ENCODE results near the gene ATG4D.

ATG4D gene

DNA sequence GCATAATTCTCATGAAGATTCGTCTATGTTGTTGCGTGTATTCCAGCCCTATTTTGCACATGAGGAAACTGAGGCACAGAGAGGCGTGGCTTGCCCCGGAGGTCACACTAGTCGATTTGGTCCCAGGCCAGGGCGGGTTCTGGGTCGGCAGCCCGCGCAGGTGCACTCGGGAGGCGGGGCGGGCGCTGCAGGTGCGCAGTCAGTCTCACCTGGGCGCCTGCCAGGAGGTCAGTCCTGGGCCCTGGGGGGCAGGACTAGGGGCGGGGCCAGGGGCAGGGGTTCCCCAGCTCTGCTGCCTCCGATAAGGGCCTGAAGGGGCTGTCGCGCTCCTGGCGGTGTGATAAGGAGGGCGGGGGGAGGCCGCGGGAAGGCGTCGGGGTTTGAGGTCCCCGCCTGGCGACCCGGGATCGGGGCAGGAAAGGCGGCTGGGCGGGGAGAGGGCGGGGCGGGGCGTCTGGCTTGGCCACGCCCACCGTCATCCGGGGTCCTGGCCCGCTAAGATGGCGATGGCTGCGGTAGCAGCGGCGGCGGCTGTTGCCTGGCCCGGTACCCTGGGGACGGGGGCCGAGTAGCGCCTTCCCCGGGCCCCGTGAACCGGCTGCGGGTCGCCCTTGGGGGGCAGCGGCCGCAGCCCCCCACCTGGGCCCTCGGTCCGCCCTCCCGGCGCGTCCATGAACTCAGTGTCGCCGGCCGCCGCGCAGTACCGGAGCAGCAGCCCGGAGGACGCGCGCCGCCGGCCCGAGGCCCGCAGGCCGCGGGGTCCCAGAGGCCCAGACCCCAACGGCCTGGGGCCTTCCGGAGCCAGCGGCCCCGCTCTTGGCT, at the start of gene ATG4D:
TSS of gene ATG4D (plus strand) at position 485 of the 822 bp plus-strand sequence. CDS start at position 672, 187 bp downstream.
- in situ Hi-C loops (cut with HindIII; ENCODE audit: low sequenced_read_pairs), result no loop called here

DNA sequence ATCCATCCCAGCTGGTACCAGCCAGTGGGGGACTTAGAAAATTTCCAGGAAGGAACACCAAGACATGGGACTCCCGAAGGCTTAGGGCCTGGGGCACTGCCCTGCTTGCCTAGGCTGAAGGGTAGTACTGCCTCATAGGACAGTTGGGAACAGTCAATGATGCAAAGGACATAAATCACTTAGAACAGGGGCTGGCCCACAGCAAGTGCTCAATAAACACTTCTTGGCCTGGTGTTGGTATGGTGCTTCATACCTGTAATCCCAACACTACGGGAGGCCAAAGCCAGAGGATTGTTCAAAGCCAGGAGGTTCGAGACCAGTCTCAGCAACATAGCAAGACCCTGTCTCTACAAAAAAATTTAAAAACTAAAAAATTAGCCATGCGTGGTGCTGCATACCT, 46.3 kb upstream of the ATG4D start:
- in situ Hi-C loops (cut with HindIII; ENCODE audit: low sequenced_read_pairs), result no loop called here

DNA sequence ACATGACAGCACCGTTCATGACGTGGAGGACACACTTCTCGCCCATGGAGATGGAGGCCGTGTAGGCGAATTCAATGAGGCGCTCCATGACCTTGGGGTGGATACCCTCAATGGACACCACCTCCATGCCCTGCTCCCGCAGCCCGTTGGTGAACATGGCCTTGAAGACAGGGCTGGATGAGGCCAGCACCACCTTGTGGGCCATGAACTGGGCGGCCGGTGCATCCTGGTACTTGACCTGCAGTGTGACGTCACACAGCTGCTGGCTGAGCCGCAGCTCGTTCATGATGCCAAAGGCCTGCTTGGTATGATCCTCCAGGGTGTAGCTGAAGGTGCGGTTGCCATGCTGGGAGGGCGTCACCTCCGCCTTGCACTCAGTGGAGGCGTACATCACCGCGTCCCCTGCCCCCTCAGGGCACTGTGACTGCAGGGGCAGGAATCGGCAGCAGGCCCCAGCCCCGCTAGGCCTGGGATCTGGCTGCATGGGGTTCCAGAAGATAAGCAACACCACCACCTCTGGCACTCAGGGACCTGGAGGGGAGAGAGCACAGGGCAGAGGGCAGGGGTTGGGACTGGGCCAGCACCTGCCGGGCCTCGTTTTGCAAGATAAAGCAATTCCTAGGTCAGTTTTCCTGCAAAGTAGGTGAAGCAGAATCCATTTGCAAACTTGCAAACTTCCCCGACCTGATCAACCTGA, 44.0 kb upstream of the ATG4D start:
- in situ Hi-C loops (cut with HindIII; ENCODE audit: low sequenced_read_pairs), result no loop called here

DNA sequence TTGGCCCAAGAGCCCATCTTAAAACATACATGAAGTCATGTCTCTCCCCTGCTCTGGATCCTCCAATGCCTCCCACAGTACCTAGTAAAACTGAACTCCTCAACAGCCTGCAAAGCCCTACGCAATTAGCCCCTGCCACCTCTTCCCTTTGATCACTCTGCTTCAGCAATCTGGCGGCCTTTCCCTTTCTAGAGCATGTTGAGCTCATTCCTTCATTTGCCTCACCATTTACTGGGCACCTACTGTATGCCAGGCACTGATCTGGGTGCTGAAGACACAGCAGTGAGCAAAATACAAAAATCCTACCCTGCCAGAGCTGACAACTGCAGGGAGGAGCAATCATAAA, 43.5 kb upstream of the ATG4D start:
- in situ Hi-C loops (cut with HindIII; ENCODE audit: low sequenced_read_pairs), result no loop called here

DNA sequence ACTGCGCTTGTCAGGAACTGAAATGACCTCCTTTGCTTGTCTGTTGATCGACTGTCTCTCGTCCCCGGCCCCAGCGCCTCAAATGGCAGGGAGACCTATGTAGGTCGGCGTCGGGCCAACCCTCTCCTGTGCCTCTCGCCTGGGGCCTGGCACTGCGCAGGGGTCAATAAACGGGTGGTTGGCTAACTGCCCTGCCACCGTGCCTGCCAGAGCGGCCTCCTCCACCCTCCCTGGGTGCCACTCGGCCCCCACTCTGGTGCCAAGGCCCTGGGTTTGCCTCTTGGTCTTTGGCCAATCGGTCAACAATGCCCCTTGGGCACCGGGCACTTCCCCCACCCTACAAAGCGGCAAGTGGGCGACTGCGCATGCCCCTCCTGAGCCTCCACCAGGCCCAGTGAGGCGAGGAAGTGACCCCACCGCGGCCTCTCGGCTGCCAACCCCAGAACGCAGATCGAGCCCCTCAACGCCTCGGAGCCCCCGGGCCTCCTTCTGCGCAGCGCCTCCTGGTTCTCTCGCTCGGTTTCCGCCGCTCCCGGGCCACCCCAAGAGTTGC, 41.7 kb upstream of the ATG4D start:
- in situ Hi-C loops (cut with HindIII; ENCODE audit: low sequenced_read_pairs), result no loop called here

DNA sequence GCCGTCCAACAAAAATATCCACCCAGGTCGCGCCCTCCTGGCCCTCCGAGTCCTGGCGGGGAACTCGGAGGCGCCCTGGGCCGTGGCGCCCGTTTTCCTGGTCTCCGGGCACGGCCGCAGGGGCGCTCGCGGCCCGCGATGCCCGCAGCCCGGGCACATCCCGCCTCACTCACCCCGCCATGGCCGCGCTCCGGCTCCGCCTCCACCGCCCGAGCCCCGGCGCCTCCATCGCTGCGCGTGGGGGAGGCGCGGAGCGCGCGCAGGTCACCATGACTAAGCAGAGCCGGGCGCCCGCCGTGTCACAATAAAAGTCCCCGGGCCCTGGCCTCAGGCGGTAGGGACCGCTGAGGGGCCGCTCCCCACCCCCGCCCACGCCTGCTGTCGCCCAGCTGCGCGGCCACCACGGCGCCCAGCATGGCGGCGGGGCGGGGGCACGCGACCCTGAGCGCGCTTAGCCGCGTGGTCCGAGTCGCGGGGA, 41.1 kb upstream of the ATG4D start:
- in situ Hi-C loops (cut with HindIII; ENCODE audit: low sequenced_read_pairs), result no loop called here

DNA sequence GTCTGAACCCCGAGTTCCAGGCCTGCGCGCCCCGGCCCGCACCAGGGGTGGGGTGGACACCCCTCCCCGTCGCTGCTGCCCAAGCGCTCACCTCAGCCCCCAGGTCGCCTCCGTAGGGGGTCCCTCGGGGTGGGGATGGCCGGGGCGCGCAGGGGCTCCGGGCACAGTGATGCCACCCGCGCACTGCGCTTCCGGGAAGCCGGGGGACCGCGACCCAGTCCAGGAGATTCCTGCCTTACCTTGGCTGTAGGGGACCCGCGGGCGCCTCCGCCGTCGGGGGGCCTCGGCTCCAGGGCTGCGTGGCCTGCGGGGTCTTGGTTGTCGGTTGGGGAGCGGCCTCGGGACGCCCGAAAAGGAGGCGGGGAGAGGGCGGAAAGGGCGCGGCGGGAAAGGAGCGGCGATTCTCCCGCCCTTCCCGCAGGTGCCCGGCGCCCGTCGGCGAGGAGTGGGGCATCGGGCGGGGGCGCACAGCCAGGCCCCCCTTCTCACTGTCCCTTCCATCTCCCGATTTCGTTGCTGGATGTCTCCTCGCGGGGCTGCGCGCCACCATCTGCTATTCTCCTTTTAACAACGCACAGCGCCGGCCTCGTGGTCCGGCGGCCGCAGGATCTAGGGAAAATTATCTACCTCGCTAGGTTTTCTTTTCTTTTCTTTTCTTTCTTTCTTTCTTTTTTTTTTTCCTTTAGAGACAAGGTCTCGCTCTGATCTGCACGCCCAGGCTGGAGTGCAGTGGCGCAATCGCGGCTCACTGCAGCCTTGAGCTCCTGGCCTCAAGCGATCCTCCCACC, 40.5 kb upstream of the ATG4D start, which contains the start of gene KEAP1:
TSS of gene KEAP1 (minus strand) at position 355 of the 788 bp plus-strand sequence. CDS start 3,323 bp downstream, outside the sequence.
- in situ Hi-C loops (cut with HindIII; ENCODE audit: low sequenced_read_pairs), result no loop called here

DNA sequence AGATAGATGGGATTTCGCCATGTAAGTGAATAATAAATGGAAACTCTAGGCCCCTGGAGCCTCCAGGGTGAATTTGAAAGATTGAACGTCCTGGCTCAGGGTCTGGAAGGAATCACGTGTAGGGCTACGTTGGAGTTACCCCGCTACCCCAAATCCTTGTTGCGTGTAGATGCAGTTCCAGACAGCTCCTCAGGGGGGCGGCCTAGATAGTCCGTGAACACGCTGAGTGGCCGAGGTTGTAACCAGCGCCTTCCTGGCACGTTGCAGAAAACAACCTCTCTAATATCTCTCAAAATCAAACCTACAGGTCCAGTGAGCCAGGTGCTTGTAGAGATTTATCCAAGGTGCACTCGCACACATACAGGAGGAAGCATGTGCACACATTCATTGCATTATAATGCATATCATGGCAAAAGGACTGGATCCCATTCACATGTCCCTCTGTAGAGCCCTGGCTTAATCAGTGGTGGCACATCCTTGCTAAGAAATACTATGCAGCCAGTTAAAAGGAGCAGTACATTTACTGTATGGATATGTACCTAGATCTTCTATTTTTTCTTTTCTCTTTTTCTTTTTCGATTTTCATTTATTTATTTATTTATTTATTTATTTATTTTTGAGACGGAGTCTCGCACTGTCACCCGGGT, 38.0 kb upstream of the ATG4D start:
- in situ Hi-C loops (cut with HindIII; ENCODE audit: low sequenced_read_pairs), result no loop called here

DNA sequence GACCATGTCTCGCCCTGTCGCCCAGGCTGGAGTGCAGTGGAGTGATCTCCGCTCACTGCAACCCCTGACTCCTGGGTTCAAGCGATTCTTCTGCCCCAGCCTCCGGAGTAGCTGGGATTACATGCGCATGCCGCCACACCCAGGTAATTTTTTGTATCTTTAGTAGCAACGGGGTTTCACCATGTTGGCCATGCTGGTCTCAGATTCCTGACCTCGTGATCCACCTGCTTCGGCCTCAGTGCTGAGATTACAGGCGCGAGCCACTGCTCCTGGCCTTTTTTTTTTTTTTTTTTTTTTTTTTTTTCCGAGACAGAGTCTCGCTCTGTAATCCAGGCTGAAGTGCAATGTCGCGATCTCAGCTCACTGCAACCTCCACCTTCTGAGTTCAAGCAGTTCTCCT, 35.7 kb upstream of the ATG4D start:
- in situ Hi-C loops (cut with HindIII; ENCODE audit: low sequenced_read_pairs), result no loop called here

DNA sequence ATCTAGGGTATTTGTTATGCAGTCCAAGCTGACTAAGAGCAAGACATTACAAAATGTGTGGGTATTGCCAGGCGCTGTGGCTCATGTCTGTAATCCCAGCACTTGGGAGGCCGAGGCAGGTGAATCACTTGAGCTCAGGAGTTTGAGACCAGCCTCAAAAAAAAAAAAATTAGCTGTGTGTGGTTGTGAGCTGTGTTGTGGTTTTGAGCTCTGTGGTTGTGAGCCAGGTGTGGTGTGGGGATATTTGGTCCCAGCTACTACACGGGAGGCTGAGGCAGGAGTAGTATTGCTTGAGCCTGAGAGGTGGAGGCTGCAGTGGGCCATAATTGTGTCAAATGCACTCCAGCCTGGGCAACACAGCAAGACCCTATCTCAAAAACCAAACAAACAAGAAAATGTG, 35.0 kb upstream of the ATG4D start:
- in situ Hi-C loops (cut with HindIII; ENCODE audit: low sequenced_read_pairs), result no loop called here

DNA sequence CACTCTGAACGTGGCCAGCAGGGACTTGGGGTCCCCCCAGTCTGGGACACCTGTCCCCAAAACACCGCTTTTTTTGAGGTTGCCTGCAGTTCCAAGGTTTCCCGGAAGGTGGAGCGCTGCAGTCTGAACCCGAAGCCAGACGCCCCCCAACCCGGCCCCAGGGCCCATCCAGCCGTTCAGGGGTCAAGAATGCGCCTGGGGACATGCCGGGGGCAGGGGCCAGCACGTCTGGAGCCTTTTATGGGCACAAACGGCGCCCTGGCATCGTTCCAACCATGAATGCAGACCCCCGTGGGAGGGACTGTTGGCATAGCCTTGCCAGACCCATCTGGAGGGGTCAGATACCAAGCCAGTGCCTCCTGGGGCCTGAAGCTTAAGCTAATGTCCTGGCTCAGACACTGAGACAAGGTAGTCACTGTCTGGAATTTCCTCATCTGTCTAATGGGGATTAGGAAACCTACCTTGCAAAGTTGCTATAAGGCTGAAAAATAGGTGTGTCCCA, 33.4 kb upstream of the ATG4D start:
- in situ Hi-C loops (cut with HindIII; ENCODE audit: low sequenced_read_pairs), result loop anchor here (5.0 kb wide), 3 partner anchors 47 to 137 kb away; no protein-coding TSS in a partner anchor

DNA sequence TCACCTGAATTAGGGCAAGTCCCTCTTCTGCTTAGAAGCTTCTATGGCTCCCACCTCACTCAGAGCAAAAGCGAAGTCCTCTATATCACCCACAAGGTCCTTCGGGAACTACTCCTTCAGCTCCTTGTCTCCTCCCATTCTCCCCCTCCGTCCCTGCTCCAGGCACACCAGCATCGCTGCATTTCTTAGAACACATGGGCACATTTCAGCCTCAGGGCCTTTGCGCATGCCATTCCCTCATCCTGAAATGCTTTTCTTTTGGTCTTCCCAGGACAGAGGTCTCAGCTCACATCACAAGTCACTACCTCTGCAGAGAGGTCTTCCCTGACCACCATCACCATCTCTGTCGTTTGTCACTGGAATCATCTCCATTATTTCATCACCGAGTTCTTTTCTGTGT, 30.5 kb upstream of the ATG4D start:
- in situ Hi-C loops (cut with HindIII; ENCODE audit: low sequenced_read_pairs), result loop anchor here (5.0 kb wide), 3 partner anchors 44 to 134 kb away; no protein-coding TSS in a partner anchor

DNA sequence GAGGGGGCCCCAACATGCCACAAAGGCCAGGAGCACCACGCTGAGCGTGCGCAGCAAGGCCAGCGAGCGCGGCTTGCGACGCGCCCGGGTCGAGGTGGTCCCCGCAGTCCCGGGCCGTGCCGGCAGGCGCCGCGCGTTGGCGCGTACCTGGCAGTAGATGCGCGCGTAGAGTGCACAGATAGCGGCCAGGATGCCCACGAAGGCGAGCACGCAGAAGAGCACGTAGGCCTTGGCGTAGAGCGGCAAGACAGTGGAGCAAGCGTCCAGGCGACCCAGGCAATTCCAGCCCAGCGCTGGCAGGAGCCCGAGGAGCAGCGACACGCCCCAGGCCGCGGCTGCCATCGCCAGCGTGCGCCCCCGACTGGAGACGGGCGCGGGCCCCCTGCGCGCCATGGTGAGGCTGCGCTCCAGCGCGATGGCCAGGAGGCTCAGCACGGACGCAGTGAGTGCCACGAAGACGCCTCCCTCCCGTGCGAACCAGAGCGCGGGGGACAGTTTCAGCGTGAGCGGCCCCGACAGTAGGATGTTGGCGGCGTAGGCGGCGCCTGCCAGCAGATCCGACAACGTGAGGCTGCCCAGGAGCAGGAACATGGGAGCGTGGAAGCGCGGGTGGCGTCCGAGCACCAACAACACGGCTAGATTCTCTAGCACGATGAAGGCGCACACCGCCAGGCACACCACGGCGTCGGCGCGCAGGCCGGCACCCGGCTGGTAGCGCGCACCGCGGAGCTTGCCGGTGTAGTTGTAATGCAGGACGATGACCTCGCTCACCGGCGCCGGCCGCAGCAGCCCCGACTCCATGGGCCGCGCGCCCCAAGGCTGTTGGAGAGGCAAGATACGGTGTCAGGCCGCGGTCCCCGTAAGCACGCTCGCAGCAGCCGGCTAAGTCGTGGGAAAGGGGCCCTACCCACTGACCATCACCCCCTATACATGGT, 29.2 kb upstream of the ATG4D start:
- in situ Hi-C loops (cut with HindIII; ENCODE audit: low sequenced_read_pairs), result loop anchor here (5.0 kb wide), 3 partner anchors 43 to 133 kb away; no protein-coding TSS in a partner anchor

DNA sequence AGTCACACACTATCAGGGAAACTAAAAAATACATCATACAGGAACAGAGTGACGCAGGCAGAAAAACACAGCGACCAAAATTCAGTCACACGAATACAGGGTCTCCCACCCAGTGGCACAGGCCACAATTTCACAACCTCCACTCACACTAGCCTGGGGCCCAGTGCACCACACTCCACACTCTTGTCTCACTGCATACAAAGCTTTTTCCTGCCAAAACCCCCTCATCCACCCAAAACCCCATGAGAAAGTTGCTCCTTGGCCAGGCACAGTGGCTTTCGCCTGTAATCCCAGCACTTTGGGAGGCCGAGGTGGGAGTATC, 27.7 kb upstream of the ATG4D start:
- in situ Hi-C loops (cut with HindIII; ENCODE audit: low sequenced_read_pairs), result no loop called here

DNA sequence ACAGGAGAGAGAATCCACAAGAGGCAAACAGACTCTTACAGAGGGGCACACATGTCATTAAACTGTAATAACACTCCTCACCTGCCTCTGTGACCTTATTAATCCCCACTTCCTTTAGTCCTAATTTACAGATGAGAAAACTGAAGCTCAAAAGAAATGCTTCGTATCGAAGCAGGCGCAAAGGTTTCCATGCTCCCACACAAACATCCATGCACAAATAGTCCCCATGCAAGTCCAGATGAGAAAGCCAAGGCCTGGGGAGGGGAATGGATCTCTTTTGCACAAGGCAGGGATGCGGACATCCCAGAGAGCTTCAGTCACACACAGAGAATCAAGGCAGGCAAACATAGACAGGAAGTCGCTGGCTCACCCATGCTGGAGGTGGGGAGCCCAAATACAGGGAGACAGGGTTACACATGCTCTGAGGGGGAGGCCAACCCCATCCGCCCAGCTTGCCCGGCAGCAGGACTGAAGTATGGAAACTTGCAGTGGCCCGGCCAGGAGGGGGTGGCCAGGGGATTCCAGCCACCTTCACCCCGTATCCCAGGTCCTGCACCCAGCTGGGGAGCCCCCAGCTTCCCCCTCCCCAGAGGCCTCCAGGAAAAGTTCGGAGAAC, 26.9 kb upstream of the ATG4D start:
- in situ Hi-C loops (cut with HindIII; ENCODE audit: low sequenced_read_pairs), result no loop called here

DNA sequence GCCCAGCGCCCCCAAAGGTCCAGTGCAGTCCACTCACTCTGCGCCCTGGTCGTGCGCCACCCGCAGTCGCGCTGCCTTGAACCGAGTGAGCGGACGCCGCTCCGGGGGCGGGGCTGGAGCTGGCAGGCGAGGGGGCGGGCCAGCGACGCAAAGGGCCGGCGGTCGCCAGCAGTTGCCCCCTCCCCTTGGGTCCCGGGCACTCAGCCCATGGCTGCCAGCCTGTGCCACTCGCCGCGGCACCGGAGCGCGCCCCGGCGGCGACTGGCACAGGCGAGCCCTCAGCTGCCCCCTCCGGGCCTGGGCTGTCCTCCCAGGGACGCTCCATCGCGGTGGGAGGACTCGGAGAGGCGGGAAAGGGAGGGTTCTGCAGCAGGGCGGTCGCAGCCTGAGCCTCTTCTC, 26.3 kb upstream of the ATG4D start, which contains the start of gene S1PR5:
TSS of gene S1PR5 (minus strand) at position 87 of the 399 bp plus-strand sequence. CDS start 2,436 bp downstream, outside the sequence.
- in situ Hi-C loops (cut with HindIII; ENCODE audit: low sequenced_read_pairs), result no loop called here

DNA sequence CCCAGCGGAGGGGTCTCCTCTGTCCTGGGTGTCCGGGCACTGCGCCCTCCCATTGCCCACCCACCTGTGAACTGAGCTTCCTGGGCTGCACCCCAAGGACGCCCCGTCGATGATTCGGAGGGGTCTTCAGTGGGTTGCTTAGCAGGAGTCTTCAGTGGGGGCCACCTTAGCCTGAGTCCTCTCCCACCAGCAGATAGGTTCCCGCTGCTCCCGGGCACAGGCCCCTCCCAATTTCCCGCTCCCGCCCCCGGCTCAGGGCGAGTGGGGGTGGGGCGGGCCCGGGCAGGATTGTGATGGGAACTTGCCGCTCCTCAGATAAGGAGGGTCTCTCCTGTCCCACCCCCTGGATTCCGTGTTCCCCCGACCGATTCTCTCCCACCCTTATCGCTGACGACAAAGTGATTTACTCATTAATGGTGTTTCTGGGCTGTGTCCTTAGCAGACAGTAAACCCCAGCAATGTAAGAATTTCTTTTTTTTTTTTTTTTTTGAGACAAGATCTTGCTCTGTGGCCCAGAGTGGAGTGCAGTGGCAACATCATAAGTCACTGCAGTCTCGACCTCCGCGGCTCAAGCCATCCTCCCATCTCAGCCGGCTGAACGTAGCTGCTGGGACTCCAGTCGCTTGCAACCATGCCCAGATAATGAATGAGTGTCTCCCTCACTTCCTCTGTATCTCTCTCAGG, 25.8 kb upstream of the ATG4D start:
- in situ Hi-C loops (cut with HindIII; ENCODE audit: low sequenced_read_pairs), result no loop called here
